K562 (cell line): ENCODE data around the gene FAF2. TPM values are rescaled to one million over a fixed set of nuclear protein-coding genes. Genes with fewer than 3 reads are reported as not detected.
A peak's percentile ranks its signal among the peaks of the same experiment; 100 is the strongest.

ENCODE experiments used
- ATAC-seq: fragments of 200-7000 bp; cut with Tn5 transposase; 3 replicates; pipeline ENCODE4 v1.9.1; 2020; ENCODE audit warnings: moderate library complexity
- BruUV-seq: library from RNA; stranded (reverse); fragments of 400-500 nt; replicated peaks from 2 replicates; lab custom pipeline; 2021; lab: Mats Ljungman, UMichigan
- CTCF ChIA-PET: fragments of 300-600 bp; formaldehyde crosslinking; extraction: SDS; loops from one replicate; lab custom pipeline; 2021; ENCODE audit warnings: low intra/inter-chr PET ratio; lab: Yijun Ruan, JAX
- POLR2A ChIA-PET: fragments of 300-600, 350-650 bp; sonication (Branson Sonifier 250); formaldehyde crosslinking; extraction: SDS; loops from one replicate; lab custom pipeline; 2021; ENCODE audit warnings: antibody characterized with exemption, inconsistent platforms; lab: Yijun Ruan, JAX
- DNase-seq, 4 experiments: peaks; one replicate each; pipeline versions ENCODE4 v3.0.0 to v3.0.0-alpha.2; 2011 to 2018; ENCODE audit warnings: low spot score in 3 of 4, mixed read lengths in 3 of 4; ENCODE audit errors: extremely low read depth in 1 of 4
- FAIRE-seq: peaks from 2 replicates; lab custom pipeline; 2011; peaks lifted over from hg19 to GRCh38; lab: Jason Lieb, UNC
- H2AFZ ChIP-seq: 2 replicates; pipeline ENCODE4 v1.6.0; 2011; ENCODE audit warnings: low read depth, low read length, control low read depth, inconsistent platforms
- H3K27ac ChIP-seq: fragments of 200-600 bp; 3 replicates; pipeline ENCODE4 v1.8.0; 2011; ENCODE audit warnings: low read depth, mild to moderate bottlenecking, control low read depth, inconsistent platforms, low read length, moderate library complexity, mixed read lengths; ENCODE audit errors: extremely low read depth
- H3K27me3 ChIP-seq, 2 experiments: fragments of 300-600 bp in 1 of 2; 2 replicates in 1 of 2; 3 replicates in 1 of 2; pipeline versions ENCODE4 v1.6.0 to v1.8.0; 2011; ENCODE audit warnings: inconsistent platforms in 2 of 2, low read length in 2 of 2, mild to moderate bottlenecking in 1 of 2, mixed read lengths in 1 of 2, moderate library complexity in 1 of 2; ENCODE audit not compliant: control insufficient read depth in 2 of 2, insufficient read depth in 2 of 2
- H3K36me3 ChIP-seq: fragments of 300-600 bp; 3 replicates; pipeline ENCODE4 v1.8.0; 2011; ENCODE audit warnings: mild to moderate bottlenecking, low read length, inconsistent platforms; ENCODE audit not compliant: control insufficient read depth, insufficient read depth
- H3K4me1 ChIP-seq, 2 experiments: fragments of 200-600 bp in 1 of 2; replicated peaks in 1 of 2; 2 replicates in 1 of 2; 3 replicates in 1 of 2; pipeline versions ENCODE4 v1.5.1 to v1.8.0; 2011; ENCODE audit warnings: inconsistent platforms in 2 of 2, low read length in 2 of 2, mild to moderate bottlenecking in 1 of 2, mixed read lengths in 1 of 2, moderate library complexity in 1 of 2; ENCODE audit not compliant: control insufficient read depth in 2 of 2, insufficient read depth in 2 of 2
- H3K4me2 ChIP-seq: 2 replicates; pipeline ENCODE4 v1.6.1; 2011; ENCODE audit warnings: low read length, control low read depth, inconsistent platforms, mixed read lengths; ENCODE audit not compliant: insufficient read depth
- H3K4me3 ChIP-seq: fragments of 200-600 bp; sonication (generic), shearing (Covaris generic); 2 replicates; pipeline ENCODE4 v1.5.1; 2016; ENCODE audit warnings: control low read depth, inconsistent platforms
- H3K79me2 ChIP-seq: fragments of 200-600 bp; 3 replicates; pipeline ENCODE4 v1.8.0; 2011; ENCODE audit warnings: low read length, inconsistent platforms; ENCODE audit not compliant: control insufficient read depth, insufficient read depth
- H3K9ac ChIP-seq, 2 experiments: 2 replicates each; pipeline versions ENCODE4 v1.6.0 to v1.6.1; 2011; ENCODE audit warnings: low read depth in 2 of 2, low read length in 2 of 2, control low read depth in 1 of 2, inconsistent platforms in 1 of 2, mild to moderate bottlenecking in 1 of 2, mixed read lengths in 1 of 2; ENCODE audit not compliant: insufficient read depth in 1 of 2
- H3K9me1 ChIP-seq: one replicate; pipeline ENCODE4 v1.6.0; 2011; ENCODE audit warnings: inconsistent platforms, mild to moderate bottlenecking, low read length, moderate library complexity; ENCODE audit not compliant: control insufficient read depth, insufficient read depth
- H3K9me3 ChIP-seq: replicated peaks from 2 replicates; pipeline ENCODE4 v1.5.1; 2011; ENCODE audit warnings: low read depth, low read length, inconsistent platforms; ENCODE audit not compliant: control insufficient read depth, insufficient read depth
- H4K20me1 ChIP-seq: replicated peaks from 2 replicates; pipeline ENCODE4 v1.6.1; 2011; ENCODE audit warnings: low read length, inconsistent platforms, mixed read lengths; ENCODE audit not compliant: control insufficient read depth, insufficient read depth
- ATF2 ChIP-seq: sonication (generic); formaldehyde crosslinking; IDR thresholded peaks from 2 replicates; pipeline ENCODE4 v1.8.1; 2022; ENCODE audit warnings: missing genetic modification reagents
- CAMTA2 ChIP-seq: fragments of 250-450 bp; sonication (Bioruptor Pico); conservative IDR thresholded peaks from 2 replicates; pipeline ENCODE4 v1.5.1; 2022
- CSDE1 ChIP-seq, 2 experiments: fragments of 450-650 bp; IDR thresholded peaks; 2 replicates each; pipeline ENCODE4 v1.6.1; 2016; ENCODE audit warnings: mild to moderate bottlenecking in 1 of 2
- IRF9 ChIP-seq: fragments of 450-650 bp; IDR thresholded peaks from 2 replicates; pipeline ENCODE4 v1.6.1; 2016; ENCODE audit warnings: missing biosample characterization, missing genetic modification characterization
- KLF10 ChIP-seq: fragments of 250-450 bp; sonication (Bioruptor Pico); IDR thresholded peaks from 2 replicates; pipeline ENCODE4 v1.6.1; 2021; ENCODE audit warnings: matching md5 sums
- SETDB1 ChIP-seq: IDR thresholded peaks from one replicate; pipeline ENCODE4 v1.6.1; 2012; ENCODE audit warnings: low read length, control low read depth, inconsistent platforms
- SREBF1 ChIP-seq: fragments of 150-350 bp; IDR thresholded peaks from 2 replicates; pipeline ENCODE4 v1.6.1; 2014; ENCODE audit warnings: antibody characterized with exemption, low read depth, low read length, borderline replicate concordance
- XRCC5 ChIP-seq: fragments of 200-400 bp; formaldehyde crosslinking; IDR thresholded peaks from 2 replicates; pipeline ENCODE4 v1.6.1; 2017; ENCODE audit warnings: low read depth, mild to moderate bottlenecking, low read length
- ZBTB40 ChIP-seq, 2 experiments: fragments of 450-650 bp in 1 of 2; sonication (generic) in 1 of 2; formaldehyde crosslinking in 1 of 2; IDR thresholded peaks; 2 replicates each; pipeline versions ENCODE4 v1.7.1 to v1.9.0; 2016 to 2022; ENCODE audit warnings: inconsistent platforms in 1 of 2, mild to moderate bottlenecking in 1 of 2, missing genetic modification reagents in 1 of 2
- ZC3H11A ChIP-seq: IDR thresholded peaks from 2 replicates; pipeline ENCODE4 v1.6.1; 2012; ENCODE audit warnings: low read depth, low read length, improper control_type of control experiment
- ZNF431 ChIP-seq: sonication (generic); formaldehyde crosslinking; IDR thresholded peaks from 2 replicates; pipeline ENCODE4 v1.8.0; 2022; ENCODE audit warnings: mild to moderate bottlenecking, missing genetic modification reagents
- WGBS: fragments of 100-300 bp; shearing (Covaris generic); methylation state at CpG from one replicate; pipeline ENCODE4 v1.1.6; 2016; ENCODE audit warnings: low coverage, mixed read lengths; ENCODE audit not compliant: insufficient coverage; ENCODE audit errors: missing lambda C conversion rate; 5-methylcytosine and 5-hydroxymethylcytosine counted together
- in situ Hi-C: fragments of 300-500 bp; cut with MboI; formaldehyde crosslinking; loops from 4 replicates; pipeline ENCODE4 v1.15.0; 2018; ENCODE audit warnings: inconsistent platforms, mixed read lengths
- intact Hi-C: fragments of 100-400 bp; cut with micrococcal nuclease; formaldehyde crosslinking; loops from 2 replicates; pipeline ENCODE4 v1.14.2; 2022
- polyA plus RNA-seq, 8 experiments: library from polyadenylated mRNA; depleted of rRNA in 4 of 8; stranded (reverse) in 5 of 8; unstranded in 3 of 8; fragments of >200 nt; fragmentation: Nextera tagmentation in 2 of 8; fragmentation: Illumina TruSeq in 1 of 8; extraction: Ambion mirVana in 2 of 8; extraction: Trizol in 1 of 8; gene quantifications; 2 replicates each; pipeline versions ENCODE4 v1.2.1 to v1.2.3, GENCODE V29; 2011 to 2014; ENCODE audit warnings: inconsistent platforms in 1 of 8, missing spikeins in 1 of 8
- total RNA-seq, 7 experiments: library from RNA; depleted of rRNA in 6 of 7; stranded (reverse); fragments of >200 nt in 6 of 7; fragmentation: Illumina TruSeq in 2 of 7; extraction: Trizol in 2 of 7; gene quantifications; 2 replicates each; pipeline versions ENCODE4 v1.2.1 to v1.2.3, GENCODE V29; 2011 to 2021; ENCODE audit warnings: low replicate concordance in 1 of 7

FAF2 gene
- total and polyA plus RNA-seq, 9 of the 15 experiments (the other 6 are each of a cell fraction or from before 2014, with no cell fraction given) = 25.0 to 44.6 (median 36.1) TPM

GRCh38 chr5:176521699-176522263, 73.6 kb downstream of the FAF2 start:
- CTCF ChIA-PET = no interaction called here
- intact Hi-C loops = no loop called here
- Histone ChIP-seq H3K4me3 (no peak overlapping the region), H2AFZ (no peak overlapping the region), H3K9ac (no peak overlapping the region), H3K4me2 (no peak overlapping the region), H3K36me3 (no peaks in the 10 kb centered on the region), H3K9me3 (no peaks in the 10 kb centered on the region), H3K4me1 (peaks cover 0 to 5% of the 10 kb centered on the region in 2 experiments; a peak in 2 of 5 replicates), H3K27me3 (peaks cover 13 to 20% of the 10 kb centered on the region in 2 experiments; a peak in 3 of 5 replicates), H3K27ac (no peak overlapping the region), H3K9me1 (no peaks in the 10 kb centered on the region), H4K20me1 (no peaks in the 10 kb centered on the region), H3K79me2 (no peaks in the 10 kb centered on the region)
- no peak for DNase-seq
- no peak for FAIRE-seq
- peak; percentile 10; the same call in 2 of the 3 replicates for ATAC-seq
- POLR2A ChIA-PET = interaction anchor here (0.8 to 1.4 kb wide), 4 partner anchors 10 to 19 kb away, joined by 3 to 5 read pairs (median 4); no protein-coding TSS in a partner anchor
- in situ Hi-C loops = no loop called here
- WGBS = 33% methylated on average over 10 of the region's 10 CpGs
- no TSS peak for BruUV-seq
- TF ChIP-seq CAMTA2 (CRISPR knock-in tag) = no peak
- no peak for TF ChIP-seq ZBTB40 (IDR thresholded peaks at IDR 0.05)
- no peak for TF ChIP-seq ZBTB40 (CRISPR knock-in tag; IDR thresholded peaks at IDR 0.05)
- no peak for TF ChIP-seq CSDE1 (IDR thresholded peaks at IDR 0.05)
- no peak for TF ChIP-seq SETDB1
- no peak for TF ChIP-seq ZC3H11A
- TF ChIP-seq KLF10 (CRISPR knock-in tag) = no peak
- TF ChIP-seq SREBF1 = no peak
- TF ChIP-seq IRF9 (tag) = no peak
- no peak for TF ChIP-seq ZNF431 (CRISPR knock-in tag)
- no peak for TF ChIP-seq XRCC5
- no peak for TF ChIP-seq ATF2 (CRISPR knock-in tag)
